Endothelial cell of hepatic sinusoid (primary cell): ENCODE measurements around the gene ATXN7L3.
"Not testable (repeated sequence)": the region's sequence is repeated elsewhere in the genome, so short reads cannot be mapped to it uniquely, and the experiment has no call there.

Source experiments
- in situ Hi-C: cut with HindIII; loops from 2 replicates; pipeline ENCODE4 v1.10.0; 2017; ENCODE audit warnings: low sequenced_read_pairs

The ATXN7L3 gene

GRCh38 chr17:44183024-44183423 lies 16.7 kb downstream of the ATXN7L3 start:
- in situ Hi-C loops = no loop called here

- in situ Hi-C loops = no loop called here
These were observed 21.6 kb downstream of the ATXN7L3 start for GRCh38 chr17:44178133-44178532.

- in situ Hi-C loops = no loop called here
These were observed 22.0 kb downstream of the ATXN7L3 start for GRCh38 chr17:44177640-44178039.

- in situ Hi-C loops = no loop called here
These were observed 22.8 kb downstream of the ATXN7L3 start for GRCh38 chr17:44176671-44177501.

GRCh38 chr17:44176257-44176656 lies 23.4 kb downstream of the ATXN7L3 start:
- in situ Hi-C loops = no loop called here

DNA sequence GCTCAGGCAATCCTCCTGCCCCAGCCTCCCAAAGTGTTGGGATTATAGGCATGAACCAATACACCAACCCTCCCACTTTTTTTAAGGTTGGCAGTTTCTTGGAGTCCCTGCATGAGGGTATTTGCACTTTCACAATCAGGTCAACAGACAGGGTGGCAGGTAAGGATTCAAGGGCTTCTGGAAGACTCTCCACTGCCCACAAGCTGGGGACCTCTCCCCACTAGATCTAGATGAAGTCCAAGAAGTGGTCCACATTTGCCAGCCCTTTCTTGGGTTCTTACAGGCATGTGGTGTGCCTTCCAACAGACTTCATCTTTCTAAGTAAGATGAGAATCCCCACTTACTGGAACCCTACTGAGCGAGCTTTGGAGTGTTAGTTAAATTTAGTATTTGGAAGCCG lies 25.3 kb downstream of the ATXN7L3 start:
- in situ Hi-C loops = no loop called here

DNA sequence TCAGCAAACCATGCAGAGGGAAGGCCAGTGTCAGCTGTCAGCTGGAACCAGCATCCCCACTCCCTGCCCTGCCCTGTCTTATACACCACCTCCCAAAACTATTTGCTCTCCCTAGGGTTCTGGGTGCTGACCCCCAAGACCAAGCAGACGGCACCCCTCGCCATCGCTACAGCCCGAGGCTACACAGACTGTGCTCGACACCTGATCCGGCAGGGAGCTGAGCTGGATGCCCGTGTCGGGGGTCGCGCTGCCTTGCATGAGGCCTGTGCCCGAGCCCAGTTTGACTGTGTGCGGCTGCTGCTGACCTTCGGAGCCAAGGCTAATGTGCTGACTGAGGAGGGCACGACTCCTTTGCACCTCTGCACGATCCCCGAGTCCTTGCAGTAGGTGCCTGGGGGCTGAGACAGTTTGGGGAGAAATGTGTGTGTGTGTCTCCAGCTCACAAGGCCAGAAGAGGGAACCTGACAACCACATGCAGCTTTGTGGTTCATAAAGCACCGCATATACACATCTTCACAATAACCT lies 27.7 kb downstream of the ATXN7L3 start:
- in situ Hi-C loops = no loop called here

- in situ Hi-C loops = no loop called here
These were observed 29.0 kb downstream of the ATXN7L3 start, which contains the start of gene ASB16 for GRCh38 chr17:44170499-44171201. ASB16 (plus strand) TSS chr17:44170704; CDS start chr17:44170790, 86 bp downstream.

DNA sequence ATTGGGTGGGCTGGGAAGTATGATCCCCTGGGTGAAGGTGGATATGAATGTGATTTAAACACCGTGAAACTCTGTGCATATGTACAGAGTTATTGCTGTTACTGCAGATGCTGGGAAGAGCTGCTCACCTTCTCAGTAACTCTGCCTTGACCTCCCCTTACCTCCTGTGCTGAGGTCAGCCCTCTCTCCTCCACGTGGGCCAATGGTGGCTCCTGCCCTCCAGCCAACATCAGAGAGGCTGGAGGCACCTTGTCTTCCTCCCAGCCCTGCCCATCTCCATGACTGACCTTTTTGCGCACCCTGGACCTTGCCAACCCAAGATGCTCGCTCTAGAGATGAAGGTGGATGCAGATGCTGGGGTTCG lies 29.6 kb downstream of the ATXN7L3 start:
- in situ Hi-C loops = no loop called here

DNA sequence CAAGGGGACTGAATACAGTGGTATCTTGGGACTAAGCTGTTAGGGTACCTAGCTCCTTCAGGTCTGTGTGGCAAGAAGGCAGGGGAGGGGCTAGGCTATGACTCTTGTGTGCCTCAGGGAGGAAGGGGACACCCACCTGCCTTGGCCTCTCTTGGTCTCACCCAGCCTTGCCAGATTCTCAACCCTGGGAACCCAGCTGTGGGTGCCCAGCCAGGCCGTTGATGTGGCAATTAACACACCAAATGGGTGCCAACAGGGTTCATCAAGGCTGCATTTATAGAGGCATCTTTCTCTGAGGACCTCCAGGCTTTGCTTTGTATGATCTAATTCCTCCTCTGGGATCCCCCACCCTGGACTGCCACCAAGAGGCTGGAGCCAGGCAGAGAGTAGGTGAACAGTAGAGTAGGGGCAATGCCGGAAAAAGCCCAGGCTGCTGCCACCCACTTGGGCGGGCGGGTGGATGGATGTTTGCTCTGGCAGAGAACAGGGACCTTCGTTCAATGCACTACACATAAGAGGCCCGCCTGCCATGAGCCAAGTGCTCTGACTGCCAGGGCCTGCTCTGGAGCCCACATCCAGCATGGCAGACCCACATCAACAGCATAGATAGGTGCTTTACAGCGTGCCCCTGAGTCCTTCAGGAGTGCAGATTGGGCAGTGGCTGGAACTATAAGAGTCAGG lies 32.4 kb downstream of the ATXN7L3 start:
- in situ Hi-C loops = no loop called here

DNA sequence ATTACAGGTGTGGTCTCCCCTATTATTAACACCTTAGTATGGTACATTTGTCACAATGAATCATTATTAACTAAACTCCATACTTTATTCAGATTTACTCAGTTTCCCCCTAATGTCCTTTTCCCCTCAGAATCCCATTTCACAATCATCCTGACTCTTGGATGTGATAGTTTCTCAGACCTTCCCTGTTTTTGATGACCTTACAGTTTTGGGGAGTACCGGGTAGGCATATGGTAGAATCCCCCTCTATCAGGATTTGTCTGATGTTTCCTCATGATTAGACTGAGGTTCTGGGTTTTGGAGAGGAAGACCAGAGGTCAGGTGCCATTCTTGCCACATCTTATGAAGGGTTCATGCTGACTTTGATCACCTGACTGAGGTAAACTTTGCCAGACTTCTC lies 35.2 kb downstream of the ATXN7L3 start:
- in situ Hi-C loops = no loop called here

GRCh38 chr17:44159519-44160210 lies 40.0 kb downstream of the ATXN7L3 start:
- in situ Hi-C loops = no loop called here

- in situ Hi-C loops = no loop called here
These were observed 44.2 kb downstream of the ATXN7L3 start for GRCh38 chr17:44155488-44155887.

GRCh38 chr17:44152875-44153274 lies 46.8 kb downstream of the ATXN7L3 start:
- in situ Hi-C loops = no loop called here

DNA sequence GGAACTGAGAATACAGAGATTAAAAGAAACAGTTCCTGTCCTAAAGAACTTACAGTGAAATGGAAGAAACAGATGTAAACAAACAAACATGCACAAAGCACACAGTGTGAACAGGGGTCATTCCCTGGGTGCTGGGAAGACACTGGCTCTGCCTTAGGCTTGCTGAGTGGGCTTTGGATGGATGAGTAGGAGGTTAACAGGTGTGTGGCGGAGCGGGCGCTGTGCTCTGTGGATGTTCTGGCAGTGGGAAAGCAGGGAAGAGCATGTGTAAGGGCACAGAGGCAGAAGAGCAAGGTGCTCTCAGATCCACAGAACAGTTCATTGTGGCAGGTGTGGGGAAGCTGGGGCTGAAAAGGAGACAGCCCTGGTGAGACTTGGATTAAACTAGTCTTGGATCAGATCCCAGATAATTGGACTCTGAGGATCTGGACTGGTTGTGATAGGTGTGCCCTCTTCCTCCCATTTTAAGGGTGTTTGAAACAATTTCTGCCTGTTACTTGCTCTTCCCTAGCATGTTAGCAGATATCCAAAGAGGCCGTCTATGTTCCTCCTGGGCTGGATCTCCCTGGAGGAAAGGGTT lies 49.8 kb downstream of the ATXN7L3 start:
- in situ Hi-C loops = no loop called here

- in situ Hi-C loops = not testable (repeated sequence)
These were observed 50.6 kb downstream of the ATXN7L3 start for GRCh38 chr17:44149066-44149465.

DNA sequence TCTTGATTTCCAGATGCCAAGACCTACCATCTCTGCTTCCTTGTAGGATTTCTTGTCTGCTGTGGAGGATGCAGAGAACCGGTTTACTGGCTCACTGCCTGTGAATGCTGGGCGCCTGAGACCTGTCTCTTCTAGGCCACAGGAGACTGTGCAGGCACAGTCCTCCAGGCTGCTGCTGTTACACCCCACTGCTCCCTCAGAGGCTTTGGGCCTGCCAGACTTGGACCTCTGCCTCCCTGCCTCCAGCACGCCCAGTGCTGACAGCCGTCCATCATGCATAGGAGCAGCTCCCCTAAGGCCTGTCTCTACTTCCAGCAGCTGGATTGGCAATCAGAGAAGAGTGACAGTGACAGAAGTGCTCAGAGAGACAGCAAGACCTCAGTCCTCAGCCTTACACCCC lies 51.9 kb downstream of the ATXN7L3 start:
- in situ Hi-C loops = no loop called here

- in situ Hi-C loops = no loop called here
These were observed 53.0 kb downstream of the ATXN7L3 start for GRCh38 chr17:44146375-44147346.

DNA sequence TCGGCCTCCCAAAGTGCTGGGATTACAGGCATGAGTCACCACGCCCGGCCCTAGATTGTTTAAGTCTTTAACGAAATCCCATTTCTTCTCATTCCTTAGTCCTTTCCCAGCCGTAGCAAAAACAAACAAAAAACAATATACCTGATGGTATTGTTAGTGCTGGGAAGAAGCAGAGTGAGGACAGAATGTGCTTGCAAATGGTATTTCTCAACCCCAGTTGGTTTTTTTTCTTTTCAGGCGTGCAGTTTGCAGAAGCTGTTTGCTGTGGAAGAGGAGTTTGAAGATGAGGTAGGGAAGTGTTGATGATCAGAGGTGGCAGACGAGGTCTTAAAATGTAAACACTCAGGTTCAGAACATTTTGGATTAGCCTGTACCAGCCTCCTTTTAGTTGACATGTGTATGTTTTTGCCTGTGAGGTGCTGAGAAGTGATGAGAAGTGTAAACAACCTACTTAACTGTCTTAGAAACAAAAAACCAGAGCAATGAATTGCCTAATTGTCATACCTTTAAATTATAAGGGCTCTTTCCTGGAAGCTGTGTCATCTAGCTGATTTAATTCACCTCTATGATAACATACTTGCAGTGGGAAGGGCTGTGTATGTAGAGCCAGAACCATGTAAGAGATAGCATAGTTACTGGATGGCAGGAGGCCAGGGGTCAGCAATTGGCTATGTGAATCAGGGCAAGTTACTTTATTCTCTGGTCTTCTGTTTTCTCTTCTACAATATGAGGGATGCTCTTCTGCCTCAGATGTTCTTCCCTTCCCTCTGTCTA lies 54.5 kb downstream of the ATXN7L3 start:
- in situ Hi-C loops = no loop called here
